ENCODE data around the gene ERAL1.

DNA sequence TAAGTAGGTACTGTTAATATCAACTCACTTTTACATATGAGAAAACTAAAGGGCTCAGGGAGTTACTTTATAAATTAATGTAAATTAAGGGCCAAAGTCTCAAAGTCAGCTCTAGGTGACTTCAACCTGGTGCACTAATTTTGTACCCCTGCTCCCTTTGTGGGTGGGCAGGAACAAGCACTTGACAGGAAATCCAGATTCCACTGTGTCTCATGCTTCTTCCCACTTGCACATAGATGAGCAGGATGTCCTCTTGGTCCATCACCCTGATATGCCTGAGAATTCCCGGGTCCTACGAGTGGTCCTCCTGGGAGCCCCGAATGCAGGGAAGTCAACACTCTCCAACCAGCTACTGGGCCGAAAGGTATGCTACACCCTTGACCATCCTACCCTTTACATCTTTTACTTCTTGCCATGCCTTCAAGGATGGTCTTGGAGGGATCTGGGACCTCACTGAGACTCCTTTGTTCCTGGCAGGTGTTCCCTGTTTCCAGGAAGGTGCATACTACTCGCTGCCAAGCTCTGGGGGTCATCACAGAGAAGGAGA, 1.3 kb downstream of the ERAL1 start:
- TF ChIP-seq CTCF (IDR thresholded peaks at IDR 0.05) = no peak
- TF ChIP-seq POLR2A (IDR thresholded peaks at IDR 0.05) = no peak

Data from heart left ventricle (tissue), 13 donors.